Stimulated activated CD4-positive, alpha-beta T cell treated with anti-CD3 and anti-CD28 coated beads, Interleukin-2, amount 100 ng/mL, for 24 hours (primary cell): ENCODE measurements around the gene TSPAN17.
A peak's percentile ranks its signal among the peaks of the same experiment; 100 is the strongest.

Experiments used
- DNase-seq, 2 donors: peaks; one replicate each; pipeline ENCODE4 v3.0.0-alpha.2; 2020

The TSPAN17 gene

DNA sequence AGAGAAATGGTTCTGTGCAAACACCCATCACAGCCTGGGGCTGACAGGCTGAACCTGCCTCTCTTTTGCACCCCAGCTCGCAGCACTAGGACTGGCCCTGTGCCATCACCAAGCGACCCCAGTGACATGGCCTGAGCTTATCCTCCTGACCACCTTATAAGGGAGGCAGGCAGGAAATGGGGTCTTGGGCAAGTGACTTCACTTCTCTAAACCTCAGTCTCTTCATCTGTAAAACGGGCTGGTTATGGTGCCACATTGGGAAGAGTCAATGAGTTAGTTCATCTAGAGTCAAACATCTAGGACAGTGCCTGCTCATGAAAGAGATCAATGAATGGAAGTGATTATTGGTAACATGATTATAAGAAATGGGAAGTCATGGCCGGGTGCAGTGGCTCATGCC, 23.1 kb upstream of the TSPAN17 start:
- DNase-seq = no peak

DNA sequence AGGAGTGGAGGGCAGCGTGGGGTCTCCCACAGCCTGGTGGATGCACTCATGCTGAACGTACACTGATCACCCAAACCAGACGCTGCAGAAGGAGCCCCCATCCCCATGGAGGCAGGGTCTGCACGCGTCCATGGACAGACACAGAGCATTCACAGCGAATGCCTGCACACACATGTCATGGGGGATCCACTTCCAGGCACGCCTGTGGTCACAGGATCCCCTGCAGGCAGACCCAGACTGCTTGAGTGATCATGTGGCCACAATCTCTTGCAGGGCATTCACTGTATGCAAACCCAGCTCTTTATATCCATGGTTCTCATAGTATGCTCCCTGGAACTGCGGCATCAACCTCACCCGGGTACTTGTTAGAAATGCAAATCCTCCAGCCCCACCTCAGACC, 22.3 kb upstream of the TSPAN17 start:
- no peak for DNase-seq

DNA sequence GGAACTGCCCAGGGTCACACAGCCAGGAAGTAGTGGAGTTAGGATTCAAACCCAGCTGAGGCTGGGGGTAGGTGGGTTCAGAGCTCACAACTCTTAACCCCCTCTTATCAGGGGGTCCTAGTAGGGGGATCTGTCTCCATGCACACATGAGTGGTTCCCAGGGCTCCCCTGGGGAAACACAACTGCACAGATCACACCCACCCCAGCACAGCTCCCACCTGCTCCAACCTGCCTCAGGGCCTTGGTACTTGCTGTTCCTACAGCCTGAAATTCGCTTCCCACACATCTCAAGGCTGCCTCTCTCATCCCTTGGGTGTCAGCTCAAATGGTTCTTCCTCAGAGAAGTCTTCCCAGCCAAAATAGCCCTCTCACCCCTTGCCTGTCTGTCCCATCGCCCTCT, 21.8 kb upstream of the TSPAN17 start:
- no peak for DNase-seq

DNA sequence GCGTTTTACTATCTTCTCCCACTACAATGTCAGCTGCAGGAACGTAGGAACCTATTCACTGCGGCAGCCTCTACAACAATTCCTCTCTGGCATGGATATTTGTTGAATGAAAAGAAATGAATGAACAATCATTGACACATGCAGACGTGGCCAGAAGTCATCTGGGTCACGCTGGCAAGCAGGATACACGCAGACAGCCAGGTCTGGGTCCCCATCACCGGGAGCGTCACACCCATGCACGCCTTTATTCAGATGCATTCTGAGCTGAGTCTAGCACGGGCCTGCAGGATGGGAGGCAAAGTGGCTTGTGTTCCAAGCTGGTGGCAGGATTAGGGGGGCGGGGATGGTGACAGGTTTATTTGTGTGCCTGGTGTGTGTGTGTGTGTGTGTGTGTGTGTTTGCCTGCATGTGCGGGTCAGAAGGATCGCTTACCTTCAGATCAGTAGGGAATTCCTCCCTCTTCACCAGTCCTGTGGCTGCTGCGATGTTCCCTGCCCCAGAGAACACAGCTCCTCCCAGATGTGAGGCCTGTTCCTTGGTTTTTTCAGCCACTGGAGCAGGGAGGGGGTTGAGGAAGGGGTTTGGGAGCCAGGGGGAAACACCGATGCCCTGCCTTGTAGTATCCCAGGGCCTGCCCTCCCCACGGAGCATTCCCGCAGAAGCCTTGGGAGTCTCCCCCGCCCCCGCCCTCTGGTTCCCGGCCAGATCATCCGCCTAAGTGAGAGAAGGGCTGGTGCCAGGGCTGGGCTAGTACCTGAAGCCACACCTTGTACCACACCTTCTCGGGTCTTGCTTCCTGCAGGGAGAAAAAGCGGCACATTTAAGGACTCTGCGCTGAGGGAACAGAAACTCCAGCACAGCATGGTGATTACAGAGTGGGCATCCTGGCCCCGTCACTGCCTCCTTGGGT, 21.1 kb upstream of the TSPAN17 start:
- no peak for DNase-seq

DNA sequence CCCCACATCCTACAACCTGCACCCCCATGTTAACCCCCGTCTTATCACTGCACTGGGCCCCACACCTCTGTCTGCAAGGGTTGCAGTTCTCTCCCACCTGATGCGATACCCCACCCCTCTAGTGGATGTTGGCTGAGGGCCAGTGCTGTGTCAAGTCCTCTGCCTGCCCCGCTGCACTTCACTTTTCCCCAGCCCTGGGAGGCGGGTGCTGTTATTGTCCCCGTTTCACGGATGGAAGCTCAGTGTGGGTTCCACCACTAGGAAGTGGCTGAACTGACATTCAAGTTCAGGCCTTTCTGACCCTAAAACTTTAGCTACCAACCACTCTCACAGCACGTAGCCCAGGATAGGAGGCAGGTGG, 20.4 kb upstream of the TSPAN17 start:
- DNase-seq = no peak

DNA sequence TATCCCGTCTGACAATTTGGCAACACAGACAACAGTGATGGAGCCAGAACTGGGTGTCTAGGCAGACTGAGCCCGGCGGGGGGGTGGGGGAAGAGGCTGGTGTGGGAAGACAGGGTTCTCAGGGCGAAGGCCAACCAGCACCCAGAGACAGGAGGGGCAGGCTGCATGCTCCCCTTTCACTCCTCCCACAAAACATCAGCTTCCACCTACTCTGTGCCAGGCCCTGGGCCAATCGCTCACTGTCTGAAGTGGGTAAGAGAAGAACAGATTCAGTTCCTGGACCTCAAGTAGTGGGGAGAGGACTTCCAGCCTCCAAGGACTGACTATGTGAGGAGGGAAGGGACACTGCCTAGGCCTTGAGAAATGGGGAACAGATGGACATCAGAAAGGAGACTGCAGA, 19.7 kb upstream of the TSPAN17 start:
- DNase-seq = no peak

DNA sequence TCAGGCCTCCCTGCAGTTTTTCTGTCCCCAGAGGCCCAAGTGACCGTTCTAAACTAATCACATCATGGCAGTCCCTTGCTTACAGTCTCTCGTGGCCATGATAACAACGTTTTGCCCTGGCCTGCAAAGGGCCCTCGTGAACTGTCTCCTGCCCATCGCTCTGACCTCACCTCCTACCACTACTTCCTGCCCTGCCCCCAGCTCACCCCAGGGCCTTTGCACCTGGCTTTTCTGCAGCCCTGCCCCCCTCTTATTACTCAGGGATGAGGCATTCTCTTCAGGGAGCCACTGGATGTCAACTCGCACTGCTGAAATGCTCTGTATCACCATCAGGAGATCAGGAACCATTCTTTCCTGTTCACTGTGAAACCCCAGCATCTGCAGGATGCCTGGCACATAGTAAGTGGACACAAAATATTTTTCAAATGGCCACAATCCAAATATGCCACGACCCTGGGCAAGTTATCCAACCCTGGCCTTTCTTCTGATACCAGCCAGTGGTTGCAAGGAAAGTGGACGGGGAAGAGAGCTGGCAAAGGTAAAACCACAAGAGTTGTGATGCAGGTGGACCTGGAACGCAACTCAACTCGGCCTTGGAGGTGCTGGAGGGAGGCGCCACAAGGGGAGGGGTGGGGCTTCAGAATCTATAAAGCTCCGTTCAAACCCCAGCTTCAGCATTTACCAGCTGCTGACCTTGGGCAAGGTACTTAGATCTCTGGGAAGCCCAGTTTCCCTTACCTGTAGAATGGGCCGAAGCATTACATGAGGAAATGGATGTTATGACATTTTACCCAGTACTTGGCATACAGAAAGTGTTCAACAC, 18.7 kb upstream of the TSPAN17 start:
- no peak for DNase-seq

DNA sequence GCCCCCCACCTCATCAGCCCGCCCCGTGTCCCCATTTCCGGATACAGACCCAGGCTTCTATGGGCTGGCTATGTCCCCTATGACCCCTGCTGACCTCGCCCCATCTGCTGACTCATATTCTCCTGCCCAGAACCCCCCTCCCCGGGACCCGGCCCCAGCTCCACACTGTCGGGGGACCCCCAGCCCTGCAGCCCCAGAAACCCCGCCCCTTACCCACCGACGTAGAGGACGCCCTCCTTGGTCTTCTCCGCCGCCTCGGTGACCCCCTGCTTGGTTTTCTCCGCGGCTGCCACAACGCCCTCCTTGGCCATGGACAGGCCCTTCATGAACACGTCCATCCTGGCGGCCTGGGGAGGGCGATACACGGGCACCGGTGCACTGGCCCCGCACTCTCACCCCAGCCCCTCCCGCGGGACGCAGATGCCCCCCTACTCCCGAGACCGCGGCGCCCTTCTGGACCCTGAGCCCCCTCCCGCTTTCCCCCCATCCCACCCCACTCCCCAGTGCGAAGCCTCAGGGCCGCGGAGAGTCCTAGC, 17.9 kb upstream of the TSPAN17 start:
- DNase-seq = no peak

DNA sequence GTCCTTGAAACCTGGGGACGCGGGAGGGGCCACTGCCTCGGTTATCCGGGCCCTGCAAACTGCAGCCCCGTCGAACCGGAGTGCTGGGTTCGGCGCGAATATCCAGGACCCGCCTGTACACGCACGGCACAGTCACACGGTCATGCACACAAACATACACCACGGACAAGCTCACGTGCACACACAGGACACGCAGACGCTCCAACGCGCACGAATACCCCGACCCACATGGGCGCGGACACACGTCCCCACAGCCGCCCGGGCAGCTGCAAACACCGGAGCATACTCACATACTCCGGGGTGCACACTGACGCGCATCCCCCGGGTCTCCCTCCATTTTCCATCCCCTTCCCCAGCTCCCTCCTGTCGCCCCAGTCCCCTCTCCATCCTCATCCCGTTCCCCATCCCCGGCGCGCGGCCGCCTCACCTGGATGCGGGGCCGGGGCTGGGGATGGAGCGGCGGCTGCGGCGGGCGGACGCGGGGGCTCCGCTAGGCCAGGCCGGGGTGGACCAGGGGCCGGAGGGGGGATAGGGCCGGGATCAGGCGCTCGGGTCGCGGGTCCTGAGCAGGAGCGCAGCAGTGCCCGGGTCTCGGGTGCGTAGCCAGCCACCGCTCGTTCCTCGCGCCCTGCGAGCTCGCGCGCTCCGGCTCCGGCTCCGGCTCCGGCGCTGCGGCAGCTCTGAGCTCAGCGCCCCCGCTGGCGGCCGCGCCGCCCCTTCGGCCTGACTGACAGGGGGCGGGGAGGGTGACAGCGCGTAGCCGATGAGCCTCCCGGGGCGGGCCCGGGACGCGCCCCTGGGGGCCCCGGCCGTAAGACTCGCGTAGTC, 17.2 kb upstream of the TSPAN17 start, which contains the start of the genes EIF4E1B and SNCB:
Gene EIF4E1B (plus strand): TSS at position 823 of the 828 bp plus-strand sequence. CDS start 12,113 bp downstream, outside the sequence.
Gene SNCB (minus strand): TSS at position 682 of the 828 bp plus-strand sequence. CDS start 880 bp downstream, outside the sequence.
- peak; percentile 54 to 74 for DNase-seq

DNA sequence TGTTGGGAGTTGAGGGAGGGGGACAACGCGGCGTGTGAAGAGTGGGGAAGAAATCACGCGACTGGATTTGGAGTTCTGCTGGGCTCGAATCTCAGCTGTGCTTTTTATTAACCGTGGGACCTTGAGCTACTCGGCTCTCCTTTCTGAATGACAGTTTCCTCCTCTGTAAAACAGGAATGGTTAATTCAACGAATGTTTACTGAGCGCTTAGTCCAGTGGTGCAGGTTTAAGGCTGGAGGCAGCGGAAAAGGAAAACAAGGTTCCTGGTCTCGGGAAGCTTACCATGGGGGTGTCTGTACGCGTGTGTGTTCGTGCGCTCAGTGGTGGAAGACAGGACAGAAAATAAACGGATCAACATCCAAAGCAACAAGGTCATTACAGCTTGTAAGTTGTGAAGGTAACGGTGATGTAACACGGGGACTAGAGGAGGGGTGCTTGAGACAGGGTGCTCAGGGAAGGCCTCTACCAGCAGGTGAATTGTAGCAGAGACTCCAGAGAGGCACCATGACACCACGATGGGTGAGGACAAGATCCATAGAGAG, 16.5 kb upstream of the TSPAN17 start:
- DNase-seq = no peak

DNA sequence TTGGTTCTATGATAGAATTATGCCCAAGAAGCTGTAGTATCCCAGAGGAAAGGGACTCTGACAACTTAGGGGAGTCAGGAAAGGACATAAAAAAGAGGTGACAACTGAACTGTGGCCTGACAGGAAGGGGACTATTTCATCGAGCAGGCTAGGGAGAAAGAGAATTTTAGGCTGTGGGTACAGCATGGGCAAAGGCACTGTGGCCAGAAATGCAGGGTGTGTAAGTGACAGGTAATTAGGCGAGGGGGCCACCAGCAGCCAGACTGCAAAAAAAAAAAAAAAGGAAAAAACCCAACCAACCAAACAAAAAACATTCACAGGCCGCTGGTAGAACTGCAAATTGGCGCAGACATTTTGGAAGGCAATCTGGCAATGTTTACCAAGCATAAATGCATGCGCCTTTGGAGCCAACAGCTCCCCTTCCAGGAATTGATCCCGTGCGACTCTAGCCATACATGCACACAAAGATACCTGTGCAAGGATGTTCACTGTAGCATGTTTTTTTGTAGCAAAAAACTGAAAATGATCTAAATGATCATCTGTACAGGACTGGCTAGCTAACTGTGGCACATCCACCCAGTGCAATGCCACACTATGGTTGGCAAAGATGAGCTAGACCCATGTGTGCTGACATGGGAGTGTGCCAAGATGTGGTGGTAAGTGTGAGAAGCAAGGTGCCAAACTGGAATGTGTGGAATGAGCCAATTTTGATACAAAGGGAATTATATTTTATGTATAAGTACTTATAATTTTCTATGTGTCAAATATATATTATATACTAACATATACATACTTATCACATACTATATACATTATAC, 15.7 kb upstream of the TSPAN17 start:
- no peak for DNase-seq

DNA sequence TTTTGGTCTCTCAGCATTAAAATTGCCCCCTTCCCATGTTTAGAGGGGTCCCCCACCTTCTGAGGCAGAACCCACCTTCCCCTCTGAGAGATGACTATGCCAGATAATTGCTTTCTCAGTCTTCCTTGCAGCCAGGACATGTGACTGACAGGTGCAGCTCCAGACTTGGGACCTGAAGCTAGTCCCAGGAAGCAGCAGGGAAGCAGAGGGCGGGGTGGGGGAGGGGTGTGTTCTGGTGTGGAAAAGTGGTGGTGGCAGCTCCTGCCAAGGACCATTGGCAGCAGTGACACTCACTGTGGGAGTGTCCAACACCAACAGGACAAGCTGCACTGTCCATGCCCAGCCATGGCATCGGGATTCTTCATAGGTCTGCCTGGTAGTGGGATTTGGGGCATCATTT, 14.5 kb upstream of the TSPAN17 start:
- DNase-seq = no peak

DNA sequence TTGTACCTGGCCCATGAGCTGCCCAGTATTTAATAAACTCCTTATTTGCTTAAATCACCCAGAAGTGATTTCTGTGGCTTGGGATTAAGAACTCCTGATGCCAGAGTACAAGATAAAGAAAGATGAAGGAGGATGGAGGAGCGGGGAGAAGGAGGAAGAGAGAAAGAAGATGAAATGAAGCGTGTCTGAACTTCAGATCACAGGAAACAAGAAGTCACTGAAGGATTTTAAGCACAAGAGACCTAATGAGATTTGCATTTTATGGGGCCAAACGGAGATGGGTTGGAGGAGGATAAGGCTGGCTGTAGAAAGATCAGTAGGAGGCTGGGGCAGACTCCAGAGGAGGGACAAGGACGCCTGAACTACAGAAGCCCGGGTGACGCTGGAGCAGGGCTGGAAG, 13.7 kb upstream of the TSPAN17 start:
- no peak for DNase-seq

DNA sequence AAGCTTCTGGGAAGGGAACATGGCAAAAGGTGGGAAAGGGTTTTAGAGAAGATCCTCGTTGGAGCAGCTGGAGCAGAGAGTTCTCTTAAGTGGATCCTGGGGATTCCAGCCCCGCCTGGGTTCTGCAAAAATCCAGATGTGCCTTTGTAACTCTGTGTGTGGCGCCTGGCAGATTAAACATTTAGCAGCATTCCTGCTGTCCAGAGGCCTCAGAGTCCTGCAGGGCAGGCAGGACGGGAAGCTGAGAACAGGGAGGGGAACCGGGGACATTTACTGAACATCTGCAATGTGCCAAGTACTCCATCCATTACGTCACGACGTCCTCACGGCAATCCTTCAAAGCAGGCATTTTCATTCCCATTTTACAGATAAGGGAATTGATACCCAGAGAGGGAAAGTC, 10.9 kb upstream of the TSPAN17 start:
- DNase-seq = no peak

DNA sequence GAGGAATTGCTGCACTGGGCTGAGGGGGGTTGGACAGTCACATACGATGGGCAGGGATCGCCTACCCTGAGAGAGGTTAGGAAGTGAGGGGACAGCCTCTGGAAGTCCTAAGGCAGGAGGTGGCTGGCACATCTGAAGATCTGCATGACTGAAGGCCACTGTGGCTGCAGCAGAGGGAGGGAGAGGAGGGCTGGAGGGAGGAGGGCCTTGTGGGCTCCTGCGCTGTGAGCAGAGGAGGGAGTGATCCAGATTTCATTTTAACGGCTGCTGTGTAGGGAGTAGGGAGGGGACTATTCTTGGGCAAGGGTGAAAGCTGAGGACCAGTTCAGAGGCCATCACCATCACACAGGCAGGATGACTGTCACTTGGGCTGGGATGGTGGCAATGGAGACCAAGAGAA, 9.7 kb upstream of the TSPAN17 start:
- DNase-seq = no peak

DNA sequence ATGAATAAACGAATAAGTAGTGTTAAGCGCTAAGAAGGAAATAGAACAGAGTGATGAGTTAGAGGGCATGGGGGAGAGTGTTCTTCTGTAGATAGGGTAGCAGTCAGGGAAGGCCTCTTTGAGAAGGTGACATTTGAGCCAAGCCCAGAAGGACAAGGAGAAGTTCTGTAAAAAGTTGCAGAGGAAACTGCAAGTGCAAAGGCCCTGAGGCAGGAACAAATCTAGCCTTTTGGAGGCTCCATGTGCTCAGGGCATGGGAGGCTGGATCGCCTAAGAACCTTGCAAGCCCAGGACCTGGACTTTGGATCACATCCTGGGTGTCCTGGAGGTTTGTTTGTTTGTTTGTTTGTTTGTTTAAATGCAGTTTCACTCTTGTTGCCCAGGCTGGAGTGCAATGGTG, 8.8 kb upstream of the TSPAN17 start:
- no peak for DNase-seq

DNA sequence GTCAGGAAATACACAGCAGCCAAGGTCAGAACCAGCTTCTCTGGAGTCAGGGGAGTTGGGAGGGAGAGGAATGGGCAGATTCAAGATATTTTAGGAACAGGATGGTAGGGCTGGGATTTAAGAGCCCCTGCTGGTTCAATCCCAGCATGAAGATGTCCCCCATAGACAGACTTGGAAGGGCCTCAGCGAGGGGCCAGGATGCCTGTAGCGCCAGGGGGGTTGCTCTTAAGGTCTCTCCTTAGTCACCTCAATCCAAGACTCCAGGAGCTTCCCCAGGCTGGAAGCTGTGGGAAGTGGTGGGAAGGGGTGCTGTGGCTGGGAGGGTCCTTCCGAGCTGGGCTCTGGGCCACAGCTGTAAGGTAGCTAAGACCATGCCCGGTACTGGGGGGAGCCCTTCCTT, 8.1 kb upstream of the TSPAN17 start:
- no peak for DNase-seq

DNA sequence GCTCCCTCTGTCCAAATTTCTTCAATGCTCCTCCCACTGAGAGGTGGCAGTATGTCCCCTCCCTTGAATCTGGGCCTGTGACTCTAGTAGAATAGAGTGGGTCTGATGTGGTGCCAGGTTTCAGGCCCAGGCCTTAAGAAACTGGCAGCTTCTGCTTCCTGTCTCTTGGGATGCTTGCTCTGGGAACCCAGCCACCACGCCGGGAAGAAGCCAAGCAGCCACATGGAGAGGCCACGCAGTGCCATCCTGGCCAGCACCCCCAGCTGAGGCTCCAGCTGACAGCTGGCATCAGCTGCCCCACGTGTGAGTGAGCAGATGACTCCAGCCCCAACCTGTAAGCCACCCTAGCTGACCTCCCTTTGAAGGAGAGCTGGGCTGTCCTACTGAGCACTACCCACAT, 7.3 kb upstream of the TSPAN17 start:
- no peak for DNase-seq

DNA sequence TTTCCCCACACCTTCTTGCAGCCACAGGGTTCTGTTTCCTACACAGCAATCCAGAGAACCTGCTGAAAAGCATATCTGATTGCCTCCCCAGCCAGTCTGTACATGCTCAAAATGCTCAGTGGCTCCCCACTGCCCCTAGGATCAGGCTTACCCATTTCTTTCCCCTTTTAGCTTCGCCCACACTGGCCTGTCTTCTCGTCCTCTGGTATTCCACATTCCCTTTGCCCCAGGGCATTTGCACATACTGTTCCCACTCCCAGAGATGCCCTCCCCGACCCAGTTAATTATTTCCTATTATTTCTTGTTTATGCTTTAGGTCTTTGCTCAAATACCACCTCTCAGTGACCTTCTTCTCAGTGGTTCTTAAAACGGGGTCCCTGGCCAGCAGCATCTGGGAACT, 6.7 kb upstream of the TSPAN17 start:
- DNase-seq = no peak

DNA sequence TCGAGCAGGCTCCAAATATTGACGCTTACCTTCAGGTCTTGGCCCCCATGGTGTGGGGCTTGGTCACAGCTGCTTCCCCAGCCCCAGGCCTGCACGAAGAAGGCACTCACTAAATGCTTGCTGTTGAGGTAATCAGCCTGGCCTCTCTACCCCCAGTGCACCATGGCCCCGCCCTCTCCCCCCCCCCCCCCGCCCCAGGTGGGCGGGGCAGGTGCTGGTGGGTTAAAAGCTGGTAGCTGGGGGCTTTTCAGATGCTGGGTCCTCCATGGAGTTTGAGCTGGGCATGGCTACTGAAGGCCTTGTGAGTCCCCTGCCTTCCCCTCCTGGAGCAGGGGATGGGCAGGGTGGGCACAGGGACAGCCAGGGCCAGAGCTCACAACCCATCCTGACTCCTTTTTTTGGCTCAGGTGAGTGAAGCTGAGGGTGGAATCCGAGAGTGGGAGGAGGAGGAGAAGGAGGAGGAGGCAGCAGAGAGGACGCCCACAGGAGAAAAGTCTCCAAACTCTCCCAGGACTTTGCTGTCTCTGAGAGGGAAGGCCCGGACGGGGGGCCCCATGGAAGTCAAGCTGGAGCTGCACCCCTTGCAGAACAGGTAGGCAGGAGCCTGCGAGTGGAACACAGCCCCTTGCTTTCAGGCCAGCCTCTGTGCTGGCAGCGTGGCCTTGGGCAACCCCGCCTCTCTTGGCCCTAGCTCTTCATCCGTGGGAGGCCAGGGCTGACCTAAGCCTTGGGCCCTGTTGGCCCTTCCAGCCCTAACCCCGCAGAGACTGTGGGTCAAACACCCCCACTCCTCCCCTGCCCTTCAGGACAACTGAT, 4.4 kb upstream of the TSPAN17 start:
- DNase-seq = no peak
